CD1c-positive myeloid dendritic cell (primary cell): Measurements from ENCODE around the gene IGFBP6.

Source experiments
- DNase-seq: peaks from one replicate; pipeline ENCODE4 v3.0.0-alpha.2; 2016; ENCODE audit errors: extremely low spot score

IGFBP6 gene, protein sequence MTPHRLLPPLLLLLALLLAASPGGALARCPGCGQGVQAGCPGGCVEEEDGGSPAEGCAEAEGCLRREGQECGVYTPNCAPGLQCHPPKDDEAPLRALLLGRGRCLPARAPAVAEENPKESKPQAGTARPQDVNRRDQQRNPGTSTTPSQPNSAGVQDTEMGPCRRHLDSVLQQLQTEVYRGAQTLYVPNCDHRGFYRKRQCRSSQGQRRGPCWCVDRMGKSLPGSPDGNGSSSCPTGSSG

DNA sequence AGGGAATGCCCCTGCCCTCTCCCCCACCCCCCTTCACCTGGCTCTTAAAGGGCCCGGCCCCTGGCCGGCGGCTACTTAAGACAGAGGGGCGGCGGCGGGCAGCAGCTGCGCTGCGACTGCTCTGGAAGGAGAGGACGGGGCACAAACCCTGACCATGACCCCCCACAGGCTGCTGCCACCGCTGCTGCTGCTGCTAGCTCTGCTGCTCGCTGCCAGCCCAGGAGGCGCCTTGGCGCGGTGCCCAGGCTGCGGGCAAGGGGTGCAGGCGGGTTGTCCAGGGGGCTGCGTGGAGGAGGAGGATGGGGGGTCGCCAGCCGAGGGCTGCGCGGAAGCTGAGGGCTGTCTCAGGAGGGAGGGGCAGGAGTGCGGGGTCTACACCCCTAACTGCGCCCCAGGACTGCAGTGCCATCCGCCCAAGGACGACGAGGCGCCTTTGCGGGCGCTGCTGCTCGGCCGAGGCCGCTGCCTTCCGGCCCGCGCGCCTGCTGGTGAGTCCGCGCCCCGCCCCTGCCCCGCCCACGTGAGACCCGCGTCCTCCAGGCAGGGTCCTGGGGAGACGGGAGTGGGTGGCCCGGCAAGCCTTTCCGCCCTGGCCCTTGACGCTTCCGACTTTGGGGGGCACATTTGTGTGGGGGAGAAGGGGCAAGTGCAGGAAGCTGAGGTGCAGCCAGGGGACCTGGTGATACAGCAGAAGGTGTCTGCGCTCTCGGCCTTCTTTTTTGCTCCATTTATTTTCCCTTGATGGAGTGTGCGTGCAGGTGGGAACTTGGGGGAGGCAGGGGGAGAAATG lies at the start of gene IGFBP6:
TSS of gene IGFBP6 (plus strand) at position 104 of the 790 bp plus-strand sequence. CDS start at position 155, 51 bp downstream.
- DNase-seq = peak; percentile 47

DNA sequence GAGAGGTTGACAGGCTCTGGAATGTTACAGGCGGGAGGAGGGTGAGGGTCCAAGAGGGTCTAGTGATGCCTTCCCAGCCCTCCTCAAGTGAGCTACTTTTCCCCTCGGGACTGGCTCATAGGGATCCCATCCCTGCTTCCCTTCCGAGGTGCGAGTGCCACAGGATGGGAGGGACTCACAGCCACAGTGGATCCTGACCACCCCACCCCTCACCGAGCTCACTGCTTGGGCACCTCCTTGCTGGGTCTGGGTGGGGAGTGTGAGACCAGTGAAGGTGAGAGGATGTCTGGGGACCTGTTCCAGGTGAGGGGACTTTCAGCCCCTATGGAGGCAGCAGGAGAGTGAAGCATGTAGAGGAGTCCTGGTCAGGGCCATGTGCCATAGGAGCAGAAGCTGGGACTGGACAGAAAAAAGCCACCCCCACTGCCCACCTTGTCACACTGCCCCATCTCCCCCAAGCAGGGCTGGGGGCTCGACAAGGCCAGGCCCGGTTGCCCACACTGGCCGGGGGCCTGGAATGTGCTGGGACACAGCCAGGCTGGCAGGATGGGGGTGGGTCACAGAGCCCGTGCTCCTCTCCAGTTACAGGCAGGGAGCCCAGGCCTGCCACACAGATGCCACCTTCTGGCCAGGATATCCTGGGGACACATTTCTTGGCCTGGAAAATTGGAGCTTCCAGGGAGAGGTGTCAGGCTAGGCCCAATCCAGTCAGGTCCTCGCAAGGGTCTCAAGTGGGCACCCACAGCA lies 49.3 kb upstream of the IGFBP6 start:
- DNase-seq = no peak

- no peak for DNase-seq
Measured at GRCh38 chr12:53048780-53049401, 48.6 kb upstream of the IGFBP6 start.

GRCh38 chr12:53049571-53050318 lies 47.7 kb upstream of the IGFBP6 start, which contains the start of gene TNS2:
Gene TNS2, plus strand, starts transcription at chr12:53050065. Its CDS starts 121 bp downstream, at chr12:53050186.
- peak; percentile 12 for DNase-seq

DNA sequence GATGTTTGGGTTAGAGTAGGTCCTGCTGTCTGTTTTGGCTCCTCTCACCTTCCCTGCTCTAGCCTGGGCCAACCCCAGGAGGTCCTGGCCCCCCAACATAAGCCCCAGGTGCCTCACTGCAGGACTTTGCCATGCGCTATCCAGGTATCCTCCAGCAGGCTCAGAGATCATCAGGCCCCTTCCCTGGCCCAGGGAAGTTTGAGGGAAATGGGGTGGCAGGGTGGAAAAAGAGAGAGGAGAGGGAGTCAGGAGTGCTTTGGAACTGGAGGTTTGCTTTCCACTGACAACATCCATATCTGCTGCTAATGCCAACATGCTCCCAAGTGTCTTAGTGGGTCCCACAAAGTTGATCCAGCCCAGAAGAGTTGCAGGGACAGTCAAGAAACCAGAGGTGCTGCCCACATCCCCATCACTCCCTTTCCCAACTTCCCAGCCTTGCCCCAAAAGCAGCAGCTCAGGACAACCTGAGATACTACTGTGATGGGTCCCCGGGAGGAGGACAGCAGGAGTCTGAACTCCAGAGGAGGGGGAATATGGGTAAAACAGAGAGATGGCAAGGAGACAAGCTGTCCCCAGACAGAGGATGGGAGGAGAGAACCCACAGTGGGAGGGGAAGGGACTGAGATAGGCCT lies 46.9 kb upstream of the IGFBP6 start:
- DNase-seq = no peak

DNA sequence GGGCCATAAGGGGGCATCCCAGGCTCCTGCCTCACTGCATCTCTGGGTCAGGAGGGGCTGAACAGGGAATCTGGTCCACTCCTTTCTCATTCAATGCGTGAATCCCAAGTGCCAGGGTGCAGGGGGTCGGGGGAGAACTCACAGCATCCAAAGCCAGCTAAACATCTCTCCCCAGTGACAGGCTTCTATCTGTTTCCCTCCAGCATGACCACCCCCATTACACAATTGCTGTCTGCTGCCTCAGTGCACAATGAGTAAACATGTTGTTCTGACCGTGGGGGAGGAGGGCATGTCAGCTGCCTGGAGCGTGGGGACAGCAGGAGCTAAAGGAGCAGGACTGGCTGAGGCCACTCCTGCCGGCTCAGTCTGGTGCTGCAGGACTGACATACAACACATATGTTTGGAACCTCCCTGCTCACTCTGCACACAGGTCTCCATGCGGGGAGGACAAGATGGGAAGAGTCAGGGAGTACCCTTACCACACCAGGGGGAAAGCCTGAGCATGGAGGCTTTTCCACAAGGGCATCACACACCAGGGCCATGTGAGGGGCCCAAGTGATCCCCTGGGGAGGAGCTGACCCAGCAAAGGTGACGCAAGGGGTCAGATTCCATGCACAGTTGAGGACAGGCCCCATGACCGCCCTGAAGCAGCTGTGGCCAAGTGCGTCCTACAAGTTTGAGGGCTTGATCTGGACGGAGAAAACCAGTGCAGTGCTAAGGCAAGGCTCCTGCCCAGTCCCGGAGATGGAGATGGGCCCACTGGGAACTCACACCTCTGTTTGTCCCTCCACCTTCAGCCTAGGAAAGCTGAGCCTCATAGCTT lies 46.2 kb upstream of the IGFBP6 start:
- DNase-seq = peak; percentile 12

GRCh38 chr12:53051881-53052412 lies 45.5 kb upstream of the IGFBP6 start:
- no peak for DNase-seq

DNA sequence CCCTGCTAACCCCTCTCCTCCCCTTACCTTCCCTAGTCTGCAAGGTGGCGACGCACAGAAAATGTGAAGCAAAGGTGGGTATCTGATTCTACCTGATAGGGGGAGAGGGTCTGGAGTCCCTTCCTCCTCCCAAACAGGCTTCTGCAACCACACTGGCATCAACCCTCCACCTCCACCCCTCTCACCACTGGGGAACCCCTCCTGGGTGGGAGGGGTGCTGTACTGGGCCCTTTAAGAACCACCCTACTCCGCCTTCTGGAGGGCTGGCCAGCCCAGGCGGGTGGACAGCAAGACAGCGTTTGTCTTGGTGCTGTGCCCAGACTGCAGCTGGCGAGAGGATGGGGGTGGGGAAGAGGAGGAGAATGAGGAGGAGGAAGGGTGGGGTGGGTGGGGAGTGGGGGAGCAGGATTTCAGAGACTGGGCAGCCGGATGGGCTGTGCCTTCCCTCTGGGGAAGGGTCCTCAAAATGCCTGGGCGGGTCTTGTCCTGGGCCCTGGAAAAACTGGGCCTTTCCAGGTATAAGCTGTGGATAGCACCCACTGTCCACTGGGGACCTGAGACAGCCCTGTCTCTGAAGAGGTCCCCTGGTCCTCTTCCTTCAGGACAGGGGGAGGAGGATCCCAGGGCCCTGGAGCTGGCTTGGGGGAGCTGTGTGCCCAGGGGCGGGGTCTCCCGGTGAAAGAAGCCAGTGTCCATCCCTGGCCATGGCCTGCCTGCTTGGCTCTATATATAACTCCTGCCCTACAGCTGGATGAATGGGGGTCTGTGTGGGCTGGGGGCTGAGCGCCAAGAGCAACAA lies 44.8 kb upstream of the IGFBP6 start:
- no peak for DNase-seq

DNA sequence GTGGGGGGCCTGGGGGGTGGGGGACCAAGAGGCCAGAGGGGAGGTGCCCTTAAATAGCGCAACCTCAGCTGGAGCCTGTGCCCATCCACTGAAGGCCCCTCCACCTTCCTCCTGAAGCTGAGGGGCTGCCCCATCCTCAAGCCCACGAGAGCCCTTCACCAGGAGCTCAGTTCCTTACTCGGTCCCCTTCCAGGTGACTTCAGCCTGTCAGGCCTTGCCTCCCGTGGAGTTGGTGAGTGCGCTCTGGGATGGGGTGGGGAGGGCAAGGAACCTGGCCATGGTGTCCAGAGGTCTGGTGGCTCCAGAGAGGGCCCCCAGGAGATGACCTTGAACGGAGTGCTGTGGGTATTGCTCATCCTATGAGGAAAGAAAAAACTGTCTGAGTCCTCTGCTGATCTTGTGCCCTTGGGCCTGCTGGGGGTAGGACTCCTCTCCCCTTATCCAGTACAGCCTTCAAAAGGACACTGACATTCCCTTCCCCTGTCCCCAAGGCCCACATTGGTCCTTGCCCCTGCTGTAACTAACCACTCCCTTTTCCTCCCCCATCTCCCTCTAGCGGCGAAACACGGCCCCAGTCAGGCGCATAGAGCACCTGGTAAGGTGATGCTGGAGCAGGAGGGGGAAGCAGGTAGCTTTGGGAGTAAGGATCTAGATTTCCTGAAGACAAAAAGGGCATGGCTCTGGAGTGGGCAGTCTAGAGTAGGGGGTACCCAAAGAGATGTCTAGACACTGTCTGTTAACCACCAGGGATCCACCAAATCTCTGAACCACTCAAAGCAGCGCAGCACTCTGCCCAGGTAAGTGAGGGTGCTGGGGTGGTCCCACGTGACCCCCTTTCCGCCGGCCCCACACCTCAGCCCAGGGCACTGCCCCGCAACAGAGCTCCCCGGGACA lies 44.0 kb upstream of the IGFBP6 start:
- peak; percentile 43 for DNase-seq

DNA sequence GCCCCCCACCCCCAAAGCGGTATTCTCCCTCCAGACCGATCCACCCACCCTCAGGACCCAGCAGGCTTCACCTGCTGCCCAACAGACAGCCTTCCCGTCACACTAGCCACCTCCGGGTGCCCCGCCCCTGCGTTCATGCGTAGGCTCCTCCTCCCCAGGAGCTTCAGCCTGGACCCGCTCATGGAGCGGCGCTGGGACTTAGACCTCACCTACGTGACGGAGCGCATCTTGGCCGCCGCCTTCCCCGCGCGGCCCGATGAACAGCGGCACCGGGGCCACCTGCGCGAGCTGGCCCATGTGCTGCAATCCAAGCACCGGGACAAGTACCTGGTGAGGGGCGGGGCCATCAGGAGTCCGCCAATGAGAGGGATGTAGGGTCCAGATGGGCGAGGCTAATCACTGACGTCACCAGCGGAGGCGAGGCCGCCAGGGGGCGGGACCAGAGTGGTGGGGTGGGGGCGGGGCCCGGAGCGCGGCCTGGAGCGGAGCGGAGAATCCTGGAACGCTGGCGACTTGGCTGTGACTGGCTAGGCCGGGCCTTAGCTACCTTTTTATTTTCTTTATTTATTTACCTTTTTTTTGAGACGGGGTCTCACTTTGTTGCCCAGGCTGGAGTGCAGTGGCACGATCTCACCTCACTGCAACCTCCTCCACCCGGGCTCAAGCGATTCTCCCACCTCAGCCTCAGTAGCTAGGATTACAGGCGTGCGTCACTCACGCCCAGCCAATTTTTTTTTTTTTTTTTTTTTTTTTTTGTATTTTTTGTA lies 43.2 kb upstream of the IGFBP6 start:
- peak; percentile 94 for DNase-seq

GRCh38 chr12:53055471-53056266 lies 41.8 kb upstream of the IGFBP6 start:
- no peak for DNase-seq

DNA sequence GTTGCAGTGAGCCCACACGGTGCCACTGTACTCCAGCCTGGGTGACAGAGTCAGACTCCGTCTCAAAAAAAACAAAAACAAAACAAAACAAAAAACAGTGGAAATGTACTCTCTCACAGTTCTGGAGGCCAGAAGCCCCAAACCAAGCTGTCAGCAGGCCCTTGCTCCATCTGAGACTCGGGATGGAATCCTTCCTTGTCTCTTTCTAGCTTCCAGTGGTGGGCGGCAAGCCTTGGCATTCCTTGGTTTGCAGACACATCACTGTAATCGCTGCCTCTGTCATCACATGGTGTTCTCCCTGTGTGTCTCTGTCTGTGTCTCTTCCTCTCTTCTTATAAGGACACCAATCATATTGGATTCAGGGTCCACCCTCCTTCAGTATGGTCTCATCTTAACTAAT lies 41.2 kb upstream of the IGFBP6 start:
- no peak for DNase-seq

DNA sequence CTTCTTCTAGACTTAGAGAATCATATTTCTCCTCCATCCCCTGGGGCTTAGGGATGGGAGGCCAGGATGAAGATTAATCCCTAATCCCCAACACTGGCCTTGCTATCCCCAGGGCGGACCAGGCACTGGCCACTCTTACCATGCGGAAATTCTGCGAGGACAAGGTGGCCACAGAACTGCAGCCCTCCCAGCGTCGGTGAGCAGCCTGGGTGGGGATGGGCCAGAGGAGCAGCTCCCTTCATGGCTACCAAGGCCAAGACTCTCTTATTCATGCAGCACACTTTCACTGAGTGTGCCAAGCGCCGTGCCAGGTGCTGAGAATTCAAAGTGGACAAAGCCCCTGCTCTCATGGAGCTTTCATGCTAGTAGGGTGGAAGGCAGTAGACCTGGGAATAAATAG lies 40.6 kb upstream of the IGFBP6 start:
- DNase-seq = no peak

DNA sequence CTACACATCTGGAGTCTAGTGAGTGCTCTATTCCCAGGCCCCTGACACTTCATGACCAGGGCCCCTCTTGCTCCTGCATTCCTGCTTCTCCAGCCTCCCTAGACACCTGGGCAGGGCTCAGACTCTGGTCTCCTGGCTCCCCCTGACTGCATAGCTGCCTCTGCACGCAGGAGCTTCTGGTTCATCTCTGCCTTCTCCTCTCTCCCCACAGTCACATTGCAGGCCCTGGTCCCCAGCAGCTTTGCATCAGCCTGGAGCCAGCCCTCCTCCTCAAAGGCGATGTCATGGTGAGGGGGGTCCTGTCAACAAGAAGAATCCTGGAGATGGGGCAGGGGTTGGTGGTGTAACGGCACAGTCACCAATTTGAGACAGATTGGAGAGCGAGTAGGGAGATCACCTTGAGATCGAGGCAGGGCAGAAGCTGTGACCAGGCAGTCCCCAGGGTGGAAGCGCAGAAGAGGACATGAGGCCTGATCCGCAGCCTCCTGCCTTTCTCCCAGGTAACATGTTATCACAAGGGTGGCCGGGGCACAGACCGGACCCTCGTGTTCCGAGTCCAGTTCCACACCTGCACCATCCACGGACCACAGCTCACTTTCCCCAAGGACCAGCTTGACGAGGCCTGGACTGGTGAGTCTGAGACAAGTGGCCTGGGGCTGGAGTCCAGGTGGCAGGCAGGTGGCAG lies 39.5 kb upstream of the IGFBP6 start:
- no peak for DNase-seq

GRCh38 chr12:53058674-53059433 lies 38.6 kb upstream of the IGFBP6 start:
- no peak for DNase-seq
